ENCODE results near the gene SAMD15.

DNA sequence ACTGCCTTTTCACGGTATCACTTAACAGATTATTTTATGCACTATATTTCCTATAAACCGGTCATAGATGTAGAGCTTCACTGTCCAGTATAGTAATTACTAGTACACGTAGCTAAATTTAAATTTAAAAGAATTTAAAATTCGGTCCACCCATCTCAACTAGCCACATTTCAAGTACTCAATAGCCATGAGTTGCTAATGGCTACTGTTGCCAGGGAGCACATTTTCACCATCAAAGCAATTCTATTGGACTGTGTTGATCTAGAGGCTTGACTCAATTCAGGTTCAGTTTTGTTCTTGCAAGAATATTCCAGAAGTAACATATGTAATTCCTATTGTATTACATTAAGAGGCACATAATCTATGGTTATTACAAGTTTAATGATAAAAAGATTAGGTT lies 20.3 kb upstream of the SAMD15 start:
- TF ChIP-seq, protein P1, sequence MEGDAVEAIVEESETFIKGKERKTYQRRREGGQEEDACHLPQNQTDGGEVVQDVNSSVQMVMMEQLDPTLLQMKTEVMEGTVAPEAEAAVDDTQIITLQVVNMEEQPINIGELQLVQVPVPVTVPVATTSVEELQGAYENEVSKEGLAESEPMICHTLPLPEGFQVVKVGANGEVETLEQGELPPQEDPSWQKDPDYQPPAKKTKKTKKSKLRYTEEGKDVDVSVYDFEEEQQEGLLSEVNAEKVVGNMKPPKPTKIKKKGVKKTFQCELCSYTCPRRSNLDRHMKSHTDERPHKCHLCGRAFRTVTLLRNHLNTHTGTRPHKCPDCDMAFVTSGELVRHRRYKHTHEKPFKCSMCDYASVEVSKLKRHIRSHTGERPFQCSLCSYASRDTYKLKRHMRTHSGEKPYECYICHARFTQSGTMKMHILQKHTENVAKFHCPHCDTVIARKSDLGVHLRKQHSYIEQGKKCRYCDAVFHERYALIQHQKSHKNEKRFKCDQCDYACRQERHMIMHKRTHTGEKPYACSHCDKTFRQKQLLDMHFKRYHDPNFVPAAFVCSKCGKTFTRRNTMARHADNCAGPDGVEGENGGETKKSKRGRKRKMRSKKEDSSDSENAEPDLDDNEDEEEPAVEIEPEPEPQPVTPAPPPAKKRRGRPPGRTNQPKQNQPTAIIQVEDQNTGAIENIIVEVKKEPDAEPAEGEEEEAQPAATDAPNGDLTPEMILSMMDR (IDR thresholded peaks at IDR 0.05): no peak
- TF ChIP-seq POLR2A (IDR thresholded peaks at IDR 0.05): no peak
